Measurements from ENCODE around the gene ABHD17A.
A peak's percentile ranks its signal among the peaks of the same experiment; 100 is the strongest.

The ABHD17A gene

GRCh38 chr19:1853295-1854038 is 31.8 kb downstream of the ABHD17A start:
- DNase-seq (ENCODE audit: low spot score): peak; percentile 72

DNA sequence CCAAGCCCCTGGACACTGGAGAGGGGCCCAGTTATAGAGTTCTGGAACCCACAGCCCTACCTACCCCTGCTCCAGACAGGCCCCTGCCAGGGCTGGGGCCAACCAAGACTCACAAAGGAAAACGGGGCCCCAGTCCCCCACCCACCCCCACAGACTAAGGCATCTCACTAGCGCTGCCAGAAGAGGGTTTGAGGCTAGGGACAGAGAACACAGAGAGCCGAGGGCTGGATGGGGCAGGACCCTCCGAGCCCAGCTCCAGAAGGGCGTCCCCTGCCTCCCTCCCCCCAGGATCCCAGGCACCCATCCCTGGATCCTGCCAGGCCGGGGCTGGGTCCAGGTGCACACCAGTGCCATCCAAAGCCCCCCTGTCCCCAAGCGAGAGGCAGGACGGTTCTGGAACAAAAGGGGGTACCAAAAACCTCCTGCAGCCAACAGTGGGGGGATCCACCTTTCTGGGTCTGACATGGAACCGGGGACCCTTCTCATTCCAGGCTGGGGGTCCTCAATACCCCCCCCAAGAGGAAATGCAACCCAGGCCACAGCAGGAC is 32.6 kb downstream of the ABHD17A start:
- DNase-seq (ENCODE audit: low spot score): no peak

- peak; percentile 68 for DNase-seq (ENCODE audit: low spot score)
Observed at GRCh38 chr19:1851654-1852580, 33.4 kb downstream of the ABHD17A start.

GRCh38 chr19:1850809-1851653 is 34.3 kb downstream of the ABHD17A start:
- no peak for DNase-seq (ENCODE audit: low spot score)

DNA sequence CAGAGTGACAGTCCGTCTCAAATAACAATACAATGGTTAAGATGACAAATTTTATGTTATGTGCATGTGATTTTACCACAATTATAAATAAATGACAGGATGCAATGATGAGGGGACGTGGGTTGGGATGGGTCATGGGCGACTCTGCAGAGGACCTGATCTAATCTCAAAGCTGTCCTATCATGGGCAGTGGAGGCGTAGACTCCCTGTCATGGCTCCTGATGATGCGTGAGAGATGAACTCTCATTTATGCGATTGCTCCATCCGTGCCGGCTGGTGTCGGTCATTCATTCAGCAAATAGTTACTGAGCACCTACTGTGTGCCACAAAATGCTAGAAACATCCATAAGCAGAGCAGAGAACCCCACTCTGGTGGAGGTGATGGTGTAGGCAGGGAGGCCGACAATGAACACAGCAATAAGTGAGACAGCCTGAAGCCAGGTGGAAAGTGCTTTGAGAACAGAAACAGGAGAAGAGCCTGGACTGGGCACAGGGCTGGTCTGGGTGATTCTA is 35.4 kb downstream of the ABHD17A start:
- DNase-seq (ENCODE audit: low spot score): no peak

- DNase-seq (ENCODE audit: low spot score): no peak
Observed at GRCh38 chr19:1849132-1849474, 36.2 kb downstream of the ABHD17A start.

DNA sequence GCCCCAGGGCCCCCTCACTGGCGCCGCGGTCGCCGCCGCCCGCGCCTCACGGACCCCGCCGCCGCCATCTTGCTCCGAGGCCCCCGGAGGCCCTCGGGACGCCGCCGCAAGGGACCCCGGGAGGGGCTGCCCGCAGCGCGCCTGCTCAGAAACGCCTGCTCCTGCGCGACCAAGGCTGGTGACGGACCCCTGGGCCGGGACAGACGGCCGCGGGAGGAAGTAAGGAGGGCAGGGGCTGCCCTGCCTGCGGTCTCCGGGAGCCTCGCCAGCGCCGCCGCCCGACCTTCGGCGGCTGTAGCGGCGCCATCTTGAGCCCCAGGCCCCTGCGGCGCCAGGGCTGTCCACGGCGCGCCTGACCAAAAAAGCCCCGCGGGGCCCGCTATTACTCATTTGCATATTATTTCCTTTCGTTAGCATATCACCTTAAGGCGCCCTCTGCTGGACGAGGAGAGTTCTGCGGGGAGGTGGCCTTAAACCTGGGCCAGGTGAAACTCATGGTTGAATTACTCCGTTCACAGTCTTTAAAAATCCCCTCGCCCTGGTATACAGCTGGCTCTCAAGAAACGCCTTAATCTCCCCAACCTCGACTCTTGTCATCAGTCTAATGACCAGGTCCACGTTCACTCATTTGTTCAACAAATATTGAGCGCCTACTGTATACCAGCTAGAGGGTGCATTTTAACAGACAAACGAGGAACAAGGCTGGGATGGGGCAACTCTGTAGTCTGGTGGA is 36.7 kb downstream of the ABHD17A start, which contains the start of gene REXO1:
Gene REXO1, minus strand, starts transcription at position 85 of the 733 bp plus-strand sequence. CDS start 125 bp downstream, outside the sequence.
- DNase-seq (ENCODE audit: low spot score): peak; percentile 96

DNA sequence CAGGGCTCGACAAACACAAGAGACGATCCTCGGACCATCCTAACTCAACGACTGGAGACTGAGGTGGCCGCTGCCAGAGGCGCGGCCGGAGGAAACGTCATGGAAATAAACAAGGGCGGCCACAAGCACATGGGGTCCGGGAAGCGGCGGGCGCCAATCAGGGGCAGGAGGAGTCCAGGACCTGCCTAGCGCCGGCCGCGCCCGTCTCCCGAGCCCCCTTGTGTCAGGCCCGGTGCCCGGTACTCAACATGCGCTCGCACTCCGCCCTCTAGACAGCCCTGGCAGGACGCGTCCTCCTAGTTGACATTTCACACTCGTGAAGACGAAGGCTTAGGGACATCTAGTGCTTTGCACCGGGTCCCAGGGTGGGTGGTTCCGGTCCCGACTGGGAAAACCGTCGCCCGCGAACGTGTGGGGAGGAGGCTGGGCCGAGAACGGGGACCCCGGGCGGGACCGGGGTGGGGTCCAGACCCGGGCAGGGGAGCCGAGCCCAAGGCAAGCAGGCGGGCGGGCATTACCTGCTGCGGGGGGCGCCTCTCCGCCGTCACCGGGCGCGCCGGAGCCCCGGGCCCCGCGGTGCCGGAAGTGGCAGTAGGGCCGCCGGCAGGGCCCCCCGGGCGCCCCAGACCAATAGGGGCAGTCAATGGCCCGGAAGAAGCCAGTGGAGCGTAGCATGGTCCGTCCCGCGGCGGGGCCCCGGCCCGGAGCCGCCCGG is 37.5 kb downstream of the ABHD17A start:
- no peak for DNase-seq (ENCODE audit: low spot score)

DNA sequence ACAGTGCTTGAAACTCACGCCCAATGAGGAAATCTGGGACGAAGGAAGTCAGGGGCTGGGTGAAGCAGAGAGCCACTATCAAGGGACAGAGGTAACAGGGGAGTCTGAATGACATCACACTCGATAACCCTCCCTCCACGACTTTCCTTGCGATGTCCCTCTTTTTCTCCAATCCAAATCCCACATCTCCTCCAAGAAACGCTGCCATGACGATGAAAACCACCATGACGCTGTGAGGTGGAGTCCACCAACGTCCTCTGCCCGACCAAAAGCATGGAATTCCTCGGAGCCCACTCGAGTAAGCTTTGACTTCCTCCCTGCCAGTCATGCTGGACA is 38.0 kb downstream of the ABHD17A start:
- DNase-seq (ENCODE audit: low spot score): no peak

- DNase-seq (ENCODE audit: low spot score): no peak
Observed at GRCh38 chr19:1846517-1847204, 38.6 kb downstream of the ABHD17A start.

GRCh38 chr19:1845642-1846041 is 39.7 kb downstream of the ABHD17A start:
- no peak for DNase-seq (ENCODE audit: low spot score)

DNA sequence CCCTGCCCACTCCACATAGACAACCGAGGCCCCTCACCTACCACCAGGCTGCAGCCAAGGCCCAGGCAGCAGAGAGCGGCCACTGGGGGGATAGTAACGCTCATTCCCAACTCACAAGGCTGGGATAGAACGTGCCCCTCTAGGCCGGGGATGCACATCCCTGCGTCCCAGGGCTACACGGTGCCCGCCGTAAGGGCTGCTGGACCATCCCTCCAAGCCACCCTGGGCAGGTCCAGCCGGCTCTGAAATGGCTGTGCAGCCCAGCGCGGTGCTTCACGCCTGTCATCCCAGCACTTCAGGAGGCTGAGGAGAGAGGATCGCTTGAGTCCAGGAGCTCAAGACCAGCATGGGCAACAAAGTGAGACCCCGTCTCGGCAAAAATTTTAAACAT is 40.2 kb downstream of the ABHD17A start:
- DNase-seq (ENCODE audit: low spot score): no peak

DNA sequence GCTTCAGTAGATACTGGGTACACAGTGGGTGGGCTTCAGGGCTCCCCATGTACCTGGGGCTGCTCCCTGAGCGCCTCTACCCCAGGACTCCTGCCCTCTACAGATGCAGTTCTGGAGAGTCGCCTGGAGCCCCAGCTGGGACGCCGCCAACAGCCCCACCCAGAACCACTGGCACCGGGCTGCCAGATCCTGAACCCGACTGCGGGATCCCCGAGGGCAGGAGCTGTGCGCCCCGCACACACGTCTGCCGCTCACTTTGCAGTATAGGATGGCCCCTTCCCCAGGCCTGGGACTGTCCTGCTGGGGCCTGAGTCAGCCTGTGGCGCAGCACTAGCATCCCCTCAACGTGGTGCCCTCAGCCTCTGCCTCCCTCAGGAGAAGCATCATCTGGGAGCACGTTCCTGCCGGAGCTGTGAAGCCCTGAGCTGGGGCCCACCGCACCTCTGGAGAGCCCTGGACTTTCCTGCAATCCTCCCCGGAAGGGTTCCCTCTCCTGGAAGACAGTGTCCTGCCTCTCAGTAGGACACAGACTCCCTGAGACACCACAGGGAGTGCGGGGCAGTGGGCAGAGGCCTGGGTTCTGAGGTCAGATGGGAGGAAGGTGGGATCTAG is 40.7 kb downstream of the ABHD17A start:
- DNase-seq (ENCODE audit: low spot score): no peak

DNA sequence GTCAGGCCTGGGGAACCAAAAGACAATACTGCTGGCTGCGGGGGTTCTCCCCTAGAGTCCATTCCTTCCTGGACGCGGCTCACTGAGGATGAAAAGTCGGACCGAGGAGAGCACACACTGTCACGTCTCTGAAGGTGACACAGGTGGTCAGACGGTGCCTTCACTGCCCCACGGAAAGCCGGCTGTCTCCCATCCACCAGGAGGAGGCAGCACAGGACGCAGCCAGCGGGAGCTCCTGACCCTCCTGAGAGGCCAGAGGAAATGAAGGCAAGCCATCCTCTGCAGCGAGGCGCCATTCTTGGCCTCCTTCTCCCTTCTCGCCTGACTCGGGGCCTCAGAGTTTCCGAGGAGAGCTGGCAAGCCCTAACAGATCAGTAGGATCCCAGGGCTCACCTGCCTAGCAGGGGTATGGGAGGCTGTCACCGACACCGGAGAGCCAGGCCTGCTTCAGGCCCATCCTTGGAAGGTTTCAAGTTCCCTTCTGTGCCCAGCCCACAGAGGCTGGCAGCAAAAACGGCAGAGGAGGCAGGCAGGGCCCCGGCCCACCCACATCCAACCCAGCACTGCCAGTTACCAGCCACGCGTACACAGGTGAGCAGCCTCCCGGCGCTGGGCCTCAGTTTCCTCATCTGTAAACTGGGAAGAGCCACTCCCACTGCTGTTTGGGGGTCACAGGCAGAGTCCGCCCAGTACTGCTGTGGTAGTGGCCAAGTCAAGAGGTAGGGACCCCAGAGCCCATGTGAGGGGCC is 41.5 kb downstream of the ABHD17A start:
- DNase-seq (ENCODE audit: low spot score): no peak

- DNase-seq (ENCODE audit: low spot score): no peak
Observed at GRCh38 chr19:1843116-1843515, 42.2 kb downstream of the ABHD17A start.

- no peak for DNase-seq (ENCODE audit: low spot score)
Observed at GRCh38 chr19:1841209-1841924, 43.9 kb downstream of the ABHD17A start.

- DNase-seq (ENCODE audit: low spot score): no peak
Observed at GRCh38 chr19:1840541-1841115, 44.7 kb downstream of the ABHD17A start.
